K562 (cell line): ENCODE measurements around the gene RNASEH1. TPM values are rescaled to one million over a fixed set of nuclear protein-coding genes. Genes with fewer than 3 reads are reported as not detected.
A peak's percentile ranks its signal among the peaks of the same experiment; 100 is the strongest.

ENCODE experiments used
- CHCHD3 ChIP-seq: fragments of 250-450 bp; sonication (Bioruptor Pico); IDR thresholded peaks from 2 replicates; pipeline ENCODE4 v2.1.2; 2022; ENCODE audit warnings: mild to moderate bottlenecking
- EP400 ChIP-seq: fragments of 450-650 bp; IDR thresholded peaks from 2 replicates; pipeline ENCODE4 v1.6.1; 2017; ENCODE audit warnings: antibody characterized with exemption, mild to moderate bottlenecking, moderate library complexity
- FOXA1 ChIP-seq: fragments of 450-650 bp; IDR thresholded peaks from 2 replicates; pipeline ENCODE4 v1.6.1; 2016; ENCODE audit warnings: mild to moderate bottlenecking, borderline replicate concordance
- KDM1A ChIP-seq, 2 experiments: fragments of 450-650 bp; IDR thresholded peaks; 2 replicates each; pipeline ENCODE4 v1.6.1; 2016; ENCODE audit warnings: mild to moderate bottlenecking in 2 of 2
- KLF1 ChIP-seq: fragments of 450-650 bp; IDR thresholded peaks from 2 replicates; pipeline ENCODE4 v1.6.1; 2016; ENCODE audit warnings: missing genetic modification characterization, missing compliant biosample characterization
- KLF6 ChIP-seq: fragments of 250-450 bp; sonication (Bioruptor Pico); IDR thresholded peaks from 2 replicates; pipeline ENCODE4 v1.4.0; 2020; ENCODE audit warnings: mild to moderate bottlenecking, moderate library complexity, borderline replicate concordance
- NELFE ChIP-seq: IDR thresholded peaks from 2 replicates; pipeline ENCODE4 v1.6.1; 2011; ENCODE audit warnings: mild to moderate bottlenecking; ENCODE audit not compliant: insufficient read depth, insufficient read length
- NFATC3 ChIP-seq: fragments of 450-650 bp; IDR thresholded peaks from 2 replicates; pipeline ENCODE4 v1.6.1; 2017; ENCODE audit warnings: mild to moderate bottlenecking
- POLR2AphosphoS5 ChIP-seq: IDR thresholded peaks from 2 replicates; pipeline ENCODE4 v1.6.1; 2011; ENCODE audit warnings: mild to moderate bottlenecking, low read depth, low read length, moderate library complexity; ENCODE audit not compliant: control insufficient read depth, insufficient read depth
- RBFOX2 ChIP-seq: fragments of 200-400 bp; formaldehyde crosslinking; IDR thresholded peaks from 2 replicates; pipeline ENCODE4 v1.6.1; 2017; ENCODE audit warnings: low read depth, mild to moderate bottlenecking, low read length, moderate library complexity
- RFX5 ChIP-seq: IDR thresholded peaks from 2 replicates; pipeline ENCODE4 v1.6.1; 2011; ENCODE audit warnings: low read depth, mild to moderate bottlenecking, improper control_type of control experiment, low read length
- RUNX1 ChIP-seq: sonication (generic); IDR thresholded peaks from 2 replicates; pipeline ENCODE4 v1.6.1; 2016; ENCODE audit warnings: antibody characterized with exemption, low read depth
- STAG1 ChIP-seq: sonication (generic); formaldehyde crosslinking; IDR thresholded peaks from 2 replicates; pipeline ENCODE4 v1.5.0; 2020; ENCODE audit warnings: missing genetic modification reagents, borderline replicate concordance
- TAF1 ChIP-seq: IDR thresholded peaks from 2 replicates; pipeline ENCODE4 v1.6.1; 2011; ENCODE audit warnings: mild to moderate bottlenecking, low read length, moderate library complexity; ENCODE audit not compliant: insufficient read depth, control insufficient read depth, severe bottlenecking; ENCODE audit errors: extremely low read depth
- TRIM25 ChIP-seq: fragments of 450-650 bp; IDR thresholded peaks from 2 replicates; pipeline ENCODE4 v1.7.0; 2016; ENCODE audit warnings: borderline replicate concordance
- ZFPM2 ChIP-seq: fragments of 250-450 bp; sonication (Bioruptor Pico); IDR thresholded peaks from 2 replicates; pipeline ENCODE4 v1.5.1; 2022; ENCODE audit warnings: mild to moderate bottlenecking
- ZNF23 ChIP-seq: fragments of 250-450 bp; sonication (Bioruptor Pico); IDR thresholded peaks from 2 replicates; pipeline ENCODE4 v1.4.0; 2020; ENCODE audit warnings: mild to moderate bottlenecking
- ZNF280B ChIP-seq: fragments of 250-450 bp; sonication (Bioruptor Pico); IDR thresholded peaks from 2 replicates; pipeline ENCODE4 v1.5.1; 2021; ENCODE audit warnings: mild to moderate bottlenecking
- ZNF609 ChIP-seq: sonication (generic); formaldehyde crosslinking; IDR thresholded peaks from 2 replicates; pipeline ENCODE4 v1.8.1; 2023; ENCODE audit warnings: missing genetic modification reagents, mild to moderate bottlenecking, borderline replicate concordance
- polyA plus RNA-seq, 8 experiments: library from polyadenylated mRNA; depleted of rRNA in 4 of 8; stranded (reverse) in 5 of 8; unstranded in 3 of 8; fragments of >200 nt; fragmentation: Nextera tagmentation in 2 of 8; fragmentation: Illumina TruSeq in 1 of 8; extraction: Ambion mirVana in 2 of 8; extraction: Trizol in 1 of 8; gene quantifications; 2 replicates each; pipeline versions ENCODE4 v1.2.1 to v1.2.3, GENCODE V29; 2011 to 2014; ENCODE audit warnings: inconsistent platforms in 1 of 8, missing spikeins in 1 of 8
- total RNA-seq, 7 experiments: library from RNA; depleted of rRNA in 6 of 7; stranded (reverse); fragments of >200 nt in 6 of 7; fragmentation: Illumina TruSeq in 2 of 7; extraction: Trizol in 2 of 7; gene quantifications; 2 replicates each; pipeline versions ENCODE4 v1.2.1 to v1.2.3, GENCODE V29; 2011 to 2021; ENCODE audit warnings: low replicate concordance in 1 of 7

The RNASEH1 gene
- total and polyA plus RNA-seq, 9 of the 15 experiments (the other 6 are each of a cell fraction or from before 2014, with no cell fraction given): 25.7 to 47.5 (median 42.8) TPM

GRCh38 chr2:3519255-3520205, 38.6 kb downstream of the RNASEH1 start, which contains the start of gene ADI1 (continued):
- TF ChIP-seq CHCHD3 (CRISPR knock-in tag): no peak
- TF ChIP-seq ZNF609: no peak
- TF ChIP-seq KLF1: no peak
- no peak for TF ChIP-seq RUNX1
- no peak for TF ChIP-seq TRIM25
- TF ChIP-seq NFATC3: no peak
- no peak for TF ChIP-seq KLF6 (CRISPR knock-in tag)
- TF ChIP-seq RBFOX2: peak; percentile 94
- peak; percentile 69; the same call in 1 of the 2 replicates for TF ChIP-seq POLR2AphosphoS5
- TF ChIP-seq ZNF280B (CRISPR knock-in tag): no peak
- peak; percentile 83 for TF ChIP-seq TAF1
- TF ChIP-seq EP400: peak; percentile 72; the same call in 1 of the 2 replicates
- no peak for TF ChIP-seq FOXA1
- TF ChIP-seq ZFPM2 (CRISPR knock-in tag): no peak
- no peak for TF ChIP-seq NELFE
- 0 out of 2 replicates have a peak, but pooled peaks have one; percentile 54 for TF ChIP-seq ZNF23 (CRISPR knock-in tag)
- TF ChIP-seq RFX5: no peak
- no peak for TF ChIP-seq KDM1A (IDR thresholded peaks at IDR 0.05)
- TF ChIP-seq STAG1: no peak
